ENCODE data around the gene INO80.

The INO80 gene

DNA sequence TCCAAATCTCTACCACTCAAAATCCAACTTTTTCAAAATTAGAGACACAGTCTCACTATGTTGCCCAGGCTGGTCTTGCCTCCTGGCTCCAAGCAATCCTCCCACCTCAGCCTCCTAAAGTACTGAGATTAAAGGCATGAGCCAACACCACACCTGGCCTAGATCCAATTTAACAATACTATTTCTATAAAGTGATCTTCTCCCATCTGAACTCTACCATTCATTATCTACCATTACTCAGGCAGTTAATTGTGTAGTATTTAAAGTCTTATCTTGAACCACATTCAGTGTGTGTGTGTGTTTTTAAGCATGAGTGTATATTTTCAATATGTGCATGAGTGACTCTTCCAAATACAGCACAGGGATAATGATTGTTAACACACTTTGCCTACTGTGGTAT is 77.0 kb downstream of the INO80 start:
- FAIRE-seq, result no peak

GRCh38 chr15:41032079-41032328 is 84.1 kb downstream of the INO80 start:
- FAIRE-seq, result no peak

- FAIRE-seq, result no peak
These were observed 84.6 kb downstream of the INO80 start for GRCh38 chr15:41031232-41032078.

GRCh38 chr15:41028853-41029252 is 87.2 kb downstream of the INO80 start:
- FAIRE-seq, result no peak

DNA sequence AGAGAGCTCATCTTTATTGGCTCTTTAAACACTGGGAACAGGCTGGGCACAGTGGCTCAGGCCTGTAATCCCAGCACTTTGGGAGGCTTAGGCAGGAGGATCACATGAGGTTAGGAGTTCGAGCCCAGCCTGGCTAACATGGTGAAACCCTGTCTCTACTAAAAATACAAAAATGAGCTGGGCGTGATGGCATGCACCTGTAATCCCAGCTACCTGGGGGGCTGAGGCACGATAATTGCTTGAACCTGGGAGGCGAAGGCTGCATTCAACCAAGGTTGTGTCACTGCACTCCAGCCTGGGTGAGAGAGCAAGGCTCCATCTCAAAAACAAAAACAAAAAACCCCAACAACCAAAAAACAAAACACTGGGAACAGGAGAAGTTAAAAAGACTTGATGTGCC is 90.7 kb downstream of the INO80 start:
- no peak for FAIRE-seq

DNA sequence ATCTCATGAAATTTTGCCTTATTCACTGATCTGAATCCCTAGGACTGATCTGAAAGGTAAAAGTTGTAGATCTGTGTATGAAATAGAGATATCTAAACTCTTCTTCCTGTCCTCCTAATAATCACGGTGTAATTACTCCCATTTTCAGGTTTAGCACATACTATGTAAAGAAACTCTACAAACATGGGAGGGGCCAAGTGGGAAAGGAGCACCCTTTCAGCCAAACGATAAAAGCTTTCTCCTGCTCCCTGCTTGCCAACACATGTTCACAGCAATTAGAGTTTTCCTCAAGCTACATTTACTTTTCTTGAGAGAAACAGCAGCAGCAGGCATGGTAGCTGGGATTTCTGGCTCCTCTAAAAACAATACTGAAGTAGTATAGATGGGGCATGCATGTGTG is 91.2 kb downstream of the INO80 start:
- no peak for FAIRE-seq

DNA sequence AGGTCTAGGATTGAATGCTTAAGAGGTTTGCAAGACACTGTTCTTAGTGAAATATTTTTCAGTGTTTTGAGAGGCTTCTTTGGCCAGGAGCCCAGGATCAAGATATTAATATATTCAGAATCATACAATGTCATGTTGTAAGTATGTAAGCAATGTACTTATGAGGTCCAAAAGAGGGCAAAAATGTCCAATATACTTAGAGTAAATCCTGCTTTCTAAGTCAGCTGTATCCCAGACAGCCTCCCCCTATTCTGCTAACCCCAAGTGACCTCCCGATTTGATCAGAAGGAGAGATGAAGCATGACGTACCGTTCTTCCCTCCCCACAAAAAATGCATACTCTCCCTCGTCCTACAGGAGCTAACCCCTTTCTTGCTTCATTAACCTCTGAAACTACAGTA is 91.9 kb downstream of the INO80 start:
- no peak for FAIRE-seq

DNA sequence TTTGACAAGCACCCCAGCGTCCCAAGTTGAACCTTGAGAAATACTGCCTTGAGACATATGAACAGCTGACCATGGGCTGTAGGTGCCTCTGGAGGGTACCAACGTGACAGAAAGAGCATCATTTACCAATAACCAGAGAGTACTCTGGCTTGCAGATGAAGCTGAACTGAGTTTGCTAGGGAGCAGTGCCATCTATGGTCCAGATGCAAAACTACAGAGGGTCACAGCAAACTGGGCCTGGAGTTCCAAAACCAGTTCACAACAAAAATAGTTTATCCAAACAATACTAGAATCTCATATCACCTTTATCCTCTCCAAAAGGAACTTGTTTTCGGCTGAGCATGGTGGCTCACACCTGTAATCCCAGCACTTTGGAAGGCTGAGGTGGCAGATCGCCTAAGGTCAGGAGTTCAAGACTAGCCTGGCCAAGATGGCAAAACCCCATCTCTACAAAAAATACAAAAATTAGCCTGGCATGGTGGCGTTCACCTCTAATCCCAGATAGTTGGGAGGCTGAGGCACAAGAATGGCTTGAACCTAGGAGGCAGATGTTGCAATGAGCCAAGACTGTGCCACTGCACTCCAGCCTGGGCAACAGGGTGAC is 93.5 kb downstream of the INO80 start:
- FAIRE-seq, result no peak

DNA sequence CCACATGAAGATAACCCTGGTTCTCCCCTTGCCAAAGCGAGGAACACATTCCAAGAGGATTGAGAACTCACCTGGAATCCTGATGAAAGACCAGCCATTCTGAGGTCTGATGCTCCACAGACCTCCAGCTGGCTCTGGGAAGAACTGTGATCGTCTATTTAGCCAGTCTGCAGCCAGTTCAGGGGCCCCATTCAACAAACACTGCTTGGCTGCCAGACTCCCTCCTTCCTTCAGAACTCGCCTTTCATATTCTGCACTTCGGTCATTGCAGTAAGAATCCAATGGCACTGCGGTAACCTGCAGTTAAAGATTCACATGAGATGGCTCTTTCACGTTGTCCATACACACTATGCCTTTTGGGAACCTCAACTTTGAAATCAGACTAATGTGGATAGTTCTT is 95.3 kb downstream of the INO80 start:
- no peak for FAIRE-seq

GRCh38 chr15:41020311-41020710 is 95.8 kb downstream of the INO80 start:
- FAIRE-seq, result no peak

DNA sequence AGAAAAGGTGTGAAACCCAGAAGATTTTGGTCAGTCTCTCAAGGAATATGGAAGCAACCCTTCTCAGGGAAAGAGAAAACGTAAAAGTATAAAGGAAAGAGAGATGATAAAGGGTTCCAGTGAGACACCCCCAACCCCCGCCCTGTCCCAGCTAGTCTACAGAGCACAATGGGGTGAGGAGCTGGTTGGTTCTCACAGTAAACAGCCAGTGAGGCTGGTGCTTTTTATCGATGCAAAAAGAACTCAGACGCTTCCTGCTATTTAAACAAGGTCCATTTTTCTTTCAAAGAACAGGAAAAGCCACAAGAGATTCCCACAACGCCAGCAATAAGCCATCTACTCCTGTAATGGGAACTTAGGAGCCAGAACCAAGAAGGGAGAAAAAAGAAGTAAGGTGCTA is 96.9 kb downstream of the INO80 start:
- no peak for FAIRE-seq

GRCh38 chr15:41018534-41018933 is 97.5 kb downstream of the INO80 start:
- no peak for FAIRE-seq

DNA sequence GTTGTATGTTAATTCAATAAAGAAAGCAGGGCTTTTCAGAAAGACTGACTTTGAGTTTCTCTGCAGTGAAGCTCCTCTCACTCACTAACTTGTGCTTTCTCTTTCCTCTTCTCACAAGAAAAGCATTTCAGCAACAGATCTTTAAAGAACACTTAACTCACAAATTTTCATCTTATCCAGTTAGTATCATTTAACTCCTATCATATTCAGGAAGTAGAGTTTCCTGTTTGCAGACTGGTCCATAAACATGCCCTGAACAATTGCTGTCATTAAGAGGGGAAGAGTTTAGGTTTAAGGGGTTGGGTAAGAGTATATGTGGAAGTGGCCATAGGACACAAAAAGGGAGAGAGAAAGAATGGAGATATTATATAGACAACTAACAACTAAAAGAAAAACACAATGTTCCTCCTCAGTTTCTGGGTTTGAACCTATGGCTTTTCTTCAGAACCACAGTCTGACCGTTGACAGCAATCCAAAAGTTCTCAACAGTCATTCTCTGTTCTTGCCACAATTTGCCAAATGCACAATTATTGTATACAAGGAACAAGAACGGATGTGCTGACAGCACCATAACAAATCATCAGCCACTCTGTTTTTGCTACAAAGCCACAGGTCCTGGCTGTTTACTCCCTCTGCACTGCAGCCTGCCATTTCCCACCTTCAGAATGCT is 98.9 kb downstream of the INO80 start:
- FAIRE-seq, result no peak

DNA sequence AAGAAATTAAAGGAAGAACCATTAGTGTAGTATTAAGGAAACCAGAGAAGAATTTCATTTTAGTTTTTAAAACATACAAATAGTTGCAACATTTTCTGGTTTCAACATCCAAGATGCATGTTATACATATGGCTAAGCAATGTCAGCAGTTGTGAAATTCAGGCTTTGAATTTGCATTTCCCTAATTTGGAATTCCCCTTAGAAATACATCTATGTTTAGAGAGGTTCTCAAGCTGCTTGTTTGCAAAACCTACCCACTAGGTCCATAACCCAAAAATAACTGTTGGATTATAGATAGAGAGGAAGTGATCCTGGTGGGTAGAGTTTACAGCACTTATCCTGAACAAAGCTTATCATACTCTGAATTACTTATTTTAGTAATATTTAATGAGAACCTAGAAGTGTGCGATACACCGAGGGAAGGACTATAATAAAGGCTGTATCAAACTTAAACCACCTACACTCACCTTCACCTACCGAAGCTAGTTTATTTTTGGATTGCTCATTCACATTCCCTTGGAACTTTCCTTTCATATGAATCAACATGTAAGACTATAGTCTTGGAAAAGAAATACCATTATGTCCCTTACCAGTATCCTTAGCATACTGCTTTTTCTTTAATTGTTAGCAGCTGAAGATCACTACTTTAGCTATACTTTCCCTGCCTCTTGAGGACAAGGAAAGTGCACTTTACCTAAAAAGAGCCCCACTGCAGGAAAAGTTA is 102.2 kb downstream of the INO80 start:
- FAIRE-seq, result no peak

GRCh38 chr15:41011055-41011815 is 104.8 kb downstream of the INO80 start:
- FAIRE-seq, result no peak

GRCh38 chr15:41010345-41010744 is 105.7 kb downstream of the INO80 start:
- FAIRE-seq, result no peak

GRCh38 chr15:41006479-41006878 is 109.6 kb downstream of the INO80 start:
- no peak for FAIRE-seq

DNA sequence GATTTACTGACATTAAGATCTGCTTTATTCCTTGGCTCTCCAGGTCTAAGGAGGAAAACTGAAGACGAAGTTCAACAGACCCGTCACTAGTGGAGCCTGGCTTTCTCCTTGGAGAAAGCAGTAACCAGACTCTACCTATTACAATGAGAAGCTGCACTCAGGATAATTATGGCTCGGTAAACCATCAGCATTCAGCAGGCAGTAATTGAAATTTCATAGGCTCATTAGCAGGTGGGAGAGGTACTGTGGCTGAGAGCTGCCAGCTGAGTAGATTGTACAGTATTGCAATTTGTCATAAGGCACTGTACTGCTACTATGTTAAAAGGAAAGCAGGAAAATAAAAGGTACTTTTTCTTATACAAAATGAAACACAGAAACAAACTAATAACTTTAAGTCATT is 111.6 kb downstream of the INO80 start:
- no peak for FAIRE-seq

GRCh38 chr15:41001524-41002214 is 114.4 kb downstream of the INO80 start:
- FAIRE-seq, result no peak

DNA sequence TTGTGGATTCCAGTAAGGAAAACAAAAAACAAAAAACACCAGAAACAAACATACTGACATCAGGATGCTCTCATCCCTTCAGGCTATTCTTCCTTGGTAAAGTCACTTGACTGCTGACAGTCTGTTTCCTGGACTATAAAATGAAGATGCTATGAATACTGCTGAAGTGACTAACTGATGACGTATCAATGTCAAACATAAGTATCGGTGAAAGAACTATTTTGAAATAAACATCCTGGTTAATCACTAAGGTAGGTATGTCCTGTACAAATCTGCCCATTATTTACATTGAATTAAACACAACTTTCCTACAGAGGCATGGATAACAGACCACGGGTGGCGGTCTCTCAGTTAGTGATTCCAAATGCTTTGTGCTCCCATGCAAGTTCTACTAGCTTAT is 116.9 kb downstream of the INO80 start:
- FAIRE-seq, result no peak

DNA sequence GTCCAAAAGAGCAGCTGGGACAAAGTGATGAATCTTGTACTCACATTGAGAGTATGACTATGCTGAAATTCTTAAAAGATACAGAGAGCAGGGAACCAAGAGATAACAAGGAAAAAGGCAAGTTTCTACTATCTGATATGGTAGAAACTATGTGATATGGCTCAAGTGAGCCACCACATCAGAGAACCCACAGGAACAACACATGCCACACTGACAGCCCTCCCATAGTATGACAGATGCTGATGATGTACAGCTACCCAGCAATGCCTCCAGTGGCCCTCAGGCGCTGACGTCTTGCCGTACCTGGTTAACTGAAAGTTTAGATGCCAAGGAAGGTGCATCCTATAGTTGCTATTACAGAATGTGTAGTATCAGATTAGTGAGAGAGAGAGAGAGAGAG is 120.4 kb downstream of the INO80 start:
- no peak for FAIRE-seq

GRCh38 chr15:40992825-40993224 is 123.3 kb downstream of the INO80 start:
- FAIRE-seq, result no peak
